HepG2 (cell line): ENCODE measurements around the gene SDK2. TPM values are rescaled to one million over a fixed set of nuclear protein-coding genes. Genes with fewer than 3 reads are reported as not detected.

Source experiments
- ATAC-seq: fragments of 200-7000 bp; cut with Tn5 transposase; 3 replicates; pipeline ENCODE4 v1.9.1; 2020; ENCODE audit warnings: mild to moderate bottlenecking, moderate library complexity
- BruUV-seq: library from RNA; stranded (reverse); fragments of 400-500 nt; replicated peaks from 2 replicates; lab custom pipeline; 2021; lab: Mats Ljungman, UMichigan
- CTCF ChIA-PET: fragments of 300-600 bp; formaldehyde crosslinking; extraction: SDS; loops from one replicate; lab custom pipeline; 2021; ENCODE audit warnings: low total read pairs, inconsistent platforms, low intra/inter-chr PET ratio; lab: Yijun Ruan, JAX
- POLR2A ChIA-PET: fragments of 350-600 bp; sonication (Branson Sonifier 250); formaldehyde crosslinking; loops from one replicate; lab custom pipeline; 2020; ENCODE audit warnings: antibody characterized with exemption, inconsistent platforms; lab: Yijun Ruan, JAX
- DNase-seq: peaks from one replicate; pipeline ENCODE4 v3.0.0-alpha.2; 2015; ENCODE audit warnings: low spot score
- FAIRE-seq: peaks from 3 replicates; lab custom pipeline; 2011; peaks lifted over from hg19 to GRCh38; lab: Jason Lieb, UNC
- H2AFZ ChIP-seq: one replicate; pipeline ENCODE4 v1.6.1; 2011; ENCODE audit warnings: low read length, inconsistent platforms
- H3K27ac ChIP-seq: fragments of 300-600 bp; 3 replicates; pipeline ENCODE4 v1.8.0; 2011; ENCODE audit warnings: mixed run types, mild to moderate bottlenecking, mixed read lengths, low read length, inconsistent platforms; ENCODE audit not compliant: insufficient read depth; ENCODE audit errors: extremely low read length
- H3K27me3 ChIP-seq, 2 experiments: fragments of 200-600 bp in 1 of 2; 2 replicates in 1 of 2; 3 replicates in 1 of 2; pipeline versions ENCODE4 v1.6.0 to v1.8.0; 2011; ENCODE audit warnings: low read length in 2 of 2, mild to moderate bottlenecking in 2 of 2, moderate library complexity in 2 of 2, inconsistent platforms in 1 of 2; ENCODE audit not compliant: insufficient read depth in 2 of 2, control insufficient read depth in 1 of 2
- H3K36me3 ChIP-seq, 2 experiments: fragments of 200-600 bp in 1 of 2; replicated peaks in 1 of 2; 2 replicates in 1 of 2; 3 replicates in 1 of 2; pipeline versions ENCODE4 v1.5.1 to v1.8.0; 2011; ENCODE audit warnings: low read length in 2 of 2, inconsistent platforms in 1 of 2; ENCODE audit not compliant: insufficient read depth in 2 of 2, control insufficient read depth in 1 of 2
- H3K4me1 ChIP-seq: 2 replicates; pipeline ENCODE4 v1.5.1; 2012; ENCODE audit warnings: low read length, inconsistent platforms; ENCODE audit not compliant: insufficient read depth
- H3K4me2 ChIP-seq: 2 replicates; pipeline ENCODE4 v1.6.0; 2011; ENCODE audit warnings: low read depth, low read length, inconsistent platforms
- H3K4me3 ChIP-seq, 3 experiments: fragments of 200-600 bp in 1 of 3; sonication (generic), shearing (Covaris generic) in 1 of 3; replicated peaks in 1 of 3; 2 replicates each; pipeline ENCODE4 v1.5.1; 2011 to 2016; ENCODE audit warnings: low read length in 3 of 3, inconsistent platforms in 2 of 3, low read depth in 2 of 3, mild to moderate bottlenecking in 2 of 3, control low read depth in 1 of 3, mixed read lengths in 1 of 3; ENCODE audit not compliant: insufficient read depth in 1 of 3
- H3K79me2 ChIP-seq: one replicate; pipeline ENCODE4 v1.6.1; 2011; ENCODE audit warnings: low read length, inconsistent platforms; ENCODE audit not compliant: insufficient read depth
- H3K9ac ChIP-seq: 2 replicates; pipeline ENCODE4 v1.6.0; 2011; ENCODE audit warnings: mild to moderate bottlenecking, low read depth, low read length, inconsistent platforms; ENCODE audit not compliant: insufficient read depth
- H3K9me3 ChIP-seq: 2 replicates; pipeline ENCODE4 v1.5.1; 2012; ENCODE audit warnings: mild to moderate bottlenecking, low read length
- H4K20me1 ChIP-seq: 2 replicates; pipeline ENCODE4 v1.6.0; 2011; ENCODE audit warnings: inconsistent platforms, mild to moderate bottlenecking, low read length, moderate library complexity; ENCODE audit not compliant: insufficient read depth
- KDM2A ChIP-seq: sonication (generic); formaldehyde crosslinking; IDR thresholded peaks from 2 replicates; pipeline ENCODE4 v1.4.0; 2020; ENCODE audit warnings: low read depth, missing genetic modification reagents, borderline replicate concordance
- MYC ChIP-seq: sonication (generic); formaldehyde crosslinking; IDR thresholded peaks from 2 replicates; pipeline ENCODE4 v1.9.0; 2021; ENCODE audit warnings: missing genetic modification reagents, borderline replicate concordance
- ZKSCAN5 ChIP-seq: sonication (generic); formaldehyde crosslinking; IDR thresholded peaks from 2 replicates; pipeline ENCODE4 v1.5.1; 2020; ENCODE audit warnings: mild to moderate bottlenecking, missing genetic modification reagents
- ZNF547 ChIP-seq: sonication (generic); formaldehyde crosslinking; IDR thresholded peaks from 2 replicates; pipeline ENCODE4 v1.5.1; 2020; ENCODE audit warnings: mild to moderate bottlenecking, missing genetic modification reagents
- WGBS: methylation state at CpG from one replicate; pipeline ENCODE4 v1.1.6; 2017; ENCODE audit warnings: low lambda C conversion rate; 5-methylcytosine and 5-hydroxymethylcytosine counted together
- in situ Hi-C: cut with HindIII; loops from 2 replicates; pipeline ENCODE4 v1.10.0; 2017; ENCODE audit warnings: low pct_unique_long_range_greater_than_20kb; ENCODE audit not compliant: extremely low pct_ligation_motif_present
- intact Hi-C: fragments of 100-400 bp; cut with micrococcal nuclease; formaldehyde crosslinking; loops from one replicate; pipeline ENCODE4 v1.10.0; 2022; ENCODE audit not compliant: unreplicated experiment
- polyA plus RNA-seq, 8 experiments: library from polyadenylated mRNA; depleted of rRNA in 3 of 8; stranded (reverse) in 7 of 8; unstranded in 1 of 8; fragments of >200 nt; fragmentation: Illumina TruSeq in 4 of 8; extraction: Trizol in 4 of 8; gene quantifications; 2 replicates each; pipeline versions ENCODE4 v1.2.1 to v1.2.3, GENCODE V29; 2011 to 2016; ENCODE audit warnings: low read depth in 4 of 8, missing spikeins in 1 of 8, mixed read lengths in 1 of 8; ENCODE audit not compliant: insufficient read depth in 1 of 8
- total RNA-seq, 5 experiments: library from RNA; depleted of rRNA; stranded (reverse); fragments of >200 nt; fragmentation: Illumina TruSeq; extraction: Trizol; gene quantifications; 2 replicates each; pipeline ENCODE4 v1.2.3, GENCODE V29; 2016; ENCODE audit warnings: low read depth in 1 of 5
- TF ChIP-seq, protein P1 (sequence below), 2 experiments: sonication (generic) in 1 of 2; formaldehyde crosslinking in 1 of 2; IDR thresholded peaks; 2 replicates each; pipeline versions ENCODE4 v1.4.0 to v1.6.1; 2018 to 2020; ENCODE audit warnings: missing genetic modification reagents in 2 of 2, borderline replicate concordance in 1 of 2, low read depth in 1 of 2, mild to moderate bottlenecking in 1 of 2, missing biosample characterization in 1 of 2
- TF ChIP-seq, protein P2 (sequence below): sonication (generic); formaldehyde crosslinking; IDR thresholded peaks from 2 replicates; pipeline ENCODE4 v1.5.1; 2020; ENCODE audit warnings: mild to moderate bottlenecking, missing genetic modification reagents, moderate library complexity
- TF ChIP-seq, protein P3 (sequence below): sonication (generic); formaldehyde crosslinking; IDR thresholded peaks from 2 replicates; pipeline ENCODE4 v1.5.1; 2020; ENCODE audit warnings: missing genetic modification reagents, mild to moderate bottlenecking, borderline replicate concordance

SDK2 gene
- total and polyA plus RNA-seq, 2 of the 13 experiments (the other 11 are each of a cell fraction or from before 2014, with no cell fraction given) = not detected

DNA sequence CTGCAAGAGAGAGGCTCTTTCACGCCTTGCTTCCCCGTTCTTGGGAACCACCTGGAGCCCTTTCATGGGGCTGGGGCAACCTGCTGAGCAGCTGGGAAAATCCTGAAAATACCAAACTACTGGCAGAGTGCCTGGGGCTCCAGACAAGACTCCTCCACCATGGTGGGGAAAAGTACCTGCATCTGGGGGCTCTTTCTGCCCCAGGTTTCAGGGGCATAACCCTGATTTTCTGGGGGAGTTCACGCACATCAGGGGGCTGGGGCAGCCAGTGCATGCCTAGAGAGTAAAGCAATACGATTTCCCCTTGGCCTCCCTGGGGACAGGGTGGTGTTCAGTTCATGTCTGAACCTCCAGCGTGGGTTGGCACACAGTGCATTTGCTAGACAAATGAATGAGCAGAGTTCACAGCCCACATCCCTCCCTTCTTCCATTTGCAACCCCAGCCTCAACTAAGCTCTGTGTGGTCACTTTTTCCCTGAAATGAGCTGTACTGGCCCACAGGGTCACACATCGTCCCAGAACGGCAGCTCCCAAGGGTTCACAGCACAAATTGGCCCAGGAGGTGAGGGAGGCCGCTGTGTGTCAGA lies 327.2 kb downstream of the SDK2 start:
- ATAC-seq = peak; percentile 47
- no peak overlapping the region for H3K9ac ChIP-seq
- no peak overlapping the region for H2AFZ ChIP-seq
- no peaks in the 10 kb centered on the region for H3K36me3 ChIP-seq
- no peak for FAIRE-seq
- 0 out of 6 replicates have a peak overlapping the region, but pooled peaks of 1 of the 3 experiments have one; percentile 4 for H3K4me3 ChIP-seq
- no TSS peak for BruUV-seq
- DNase-seq = no peak
- no peaks in the 10 kb centered on the region for H3K9me3 ChIP-seq
- peak; percentile 72; the same call in 1 of the 2 replicates for TF ChIP-seq ZKSCAN5 (CRISPR knock-in tag)
- TF ChIP-seq KDM2A = no peak
- TF ChIP-seq, protein P1, sequence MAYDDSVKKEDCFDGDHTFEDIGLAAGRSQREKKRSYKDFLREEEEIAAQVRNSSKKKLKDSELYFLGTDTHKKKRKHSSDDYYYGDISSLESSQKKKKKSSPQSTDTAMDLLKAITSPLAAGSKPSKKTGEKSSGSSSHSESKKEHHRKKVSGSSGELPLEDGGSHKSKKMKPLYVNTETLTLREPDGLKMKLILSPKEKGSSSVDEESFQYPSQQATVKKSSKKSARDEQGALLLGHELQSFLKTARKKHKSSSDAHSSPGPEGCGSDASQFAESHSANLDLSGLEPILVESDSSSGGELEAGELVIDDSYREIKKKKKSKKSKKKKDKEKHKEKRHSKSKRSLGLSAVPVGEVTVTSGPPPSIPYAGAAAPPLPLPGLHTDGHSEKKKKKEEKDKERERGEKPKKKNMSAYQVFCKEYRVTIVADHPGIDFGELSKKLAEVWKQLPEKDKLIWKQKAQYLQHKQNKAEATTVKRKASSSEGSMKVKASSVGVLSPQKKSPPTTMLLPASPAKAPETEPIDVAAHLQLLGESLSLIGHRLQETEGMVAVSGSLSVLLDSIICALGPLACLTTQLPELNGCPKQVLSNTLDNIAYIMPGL (CRISPR knock-in tag; IDR thresholded peaks at IDR 0.05; ENCODE audit: borderline replicate concordance in 1 of 2, low read depth in 1 of 2) = no peak
- TF ChIP-seq, protein P2, sequence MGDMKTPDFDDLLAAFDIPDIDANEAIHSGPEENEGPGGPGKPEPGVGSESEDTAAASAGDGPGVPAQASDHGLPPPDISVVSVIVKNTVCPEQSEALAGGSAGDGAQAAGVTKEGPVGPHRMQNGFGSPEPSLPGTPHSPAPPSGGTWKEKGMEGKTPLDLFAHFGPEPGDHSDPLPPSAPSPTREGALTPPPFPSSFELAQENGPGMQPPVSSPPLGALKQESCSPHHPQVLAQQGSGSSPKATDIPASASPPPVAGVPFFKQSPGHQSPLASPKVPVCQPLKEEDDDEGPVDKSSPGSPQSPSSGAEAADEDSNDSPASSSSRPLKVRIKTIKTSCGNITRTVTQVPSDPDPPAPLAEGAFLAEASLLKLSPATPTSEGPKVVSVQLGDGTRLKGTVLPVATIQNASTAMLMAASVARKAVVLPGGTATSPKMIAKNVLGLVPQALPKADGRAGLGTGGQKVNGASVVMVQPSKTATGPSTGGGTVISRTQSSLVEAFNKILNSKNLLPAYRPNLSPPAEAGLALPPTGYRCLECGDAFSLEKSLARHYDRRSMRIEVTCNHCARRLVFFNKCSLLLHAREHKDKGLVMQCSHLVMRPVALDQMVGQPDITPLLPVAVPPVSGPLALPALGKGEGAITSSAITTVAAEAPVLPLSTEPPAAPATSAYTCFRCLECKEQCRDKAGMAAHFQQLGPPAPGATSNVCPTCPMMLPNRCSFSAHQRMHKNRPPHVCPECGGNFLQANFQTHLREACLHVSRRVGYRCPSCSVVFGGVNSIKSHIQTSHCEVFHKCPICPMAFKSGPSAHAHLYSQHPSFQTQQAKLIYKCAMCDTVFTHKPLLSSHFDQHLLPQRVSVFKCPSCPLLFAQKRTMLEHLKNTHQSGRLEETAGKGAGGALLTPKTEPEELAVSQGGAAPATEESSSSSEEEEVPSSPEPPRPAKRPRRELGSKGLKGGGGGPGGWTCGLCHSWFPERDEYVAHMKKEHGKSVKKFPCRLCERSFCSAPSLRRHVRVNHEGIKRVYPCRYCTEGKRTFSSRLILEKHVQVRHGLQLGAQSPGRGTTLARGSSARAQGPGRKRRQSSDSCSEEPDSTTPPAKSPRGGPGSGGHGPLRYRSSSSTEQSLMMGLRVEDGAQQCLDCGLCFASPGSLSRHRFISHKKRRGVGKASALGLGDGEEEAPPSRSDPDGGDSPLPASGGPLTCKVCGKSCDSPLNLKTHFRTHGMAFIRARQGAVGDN (CRISPR knock-in tag) = peak; percentile 15; the same call in 1 of the 2 replicates
- TF ChIP-seq, protein P3, sequence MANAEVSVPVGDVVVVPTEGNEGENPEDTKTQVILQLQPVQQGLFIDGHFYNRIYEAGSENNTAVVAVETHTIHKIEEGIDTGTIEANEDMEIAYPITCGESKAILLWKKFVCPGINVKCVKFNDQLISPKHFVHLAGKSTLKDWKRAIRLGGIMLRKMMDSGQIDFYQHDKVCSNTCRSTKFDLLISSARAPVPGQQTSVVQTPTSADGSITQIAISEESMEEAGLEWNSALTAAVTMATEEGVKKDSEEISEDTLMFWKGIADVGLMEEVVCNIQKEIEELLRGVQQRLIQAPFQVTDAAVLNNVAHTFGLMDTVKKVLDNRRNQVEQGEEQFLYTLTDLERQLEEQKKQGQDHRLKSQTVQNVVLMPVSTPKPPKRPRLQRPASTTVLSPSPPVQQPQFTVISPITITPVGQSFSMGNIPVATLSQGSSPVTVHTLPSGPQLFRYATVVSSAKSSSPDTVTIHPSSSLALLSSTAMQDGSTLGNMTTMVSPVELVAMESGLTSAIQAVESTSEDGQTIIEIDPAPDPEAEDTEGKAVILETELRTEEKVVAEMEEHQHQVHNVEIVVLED (CRISPR knock-in tag) = no peak
- peak; percentile 20; the same call in 1 of the 2 replicates for TF ChIP-seq MYC
- TF ChIP-seq ZNF547 (CRISPR knock-in tag) = peak; percentile 34; the same call in 1 of the 2 replicates
- H3K27me3 ChIP-seq = peaks cover 8 to 36% of the 10 kb centered on the region in 2 experiments
- intact Hi-C loops (no loop called here), in situ Hi-C loops (no loop called here)
- H3K4me2 ChIP-seq = peak overlapping the region; percentile 42; the same call in 1 of the 2 replicates
- H4K20me1 ChIP-seq = no peaks in the 10 kb centered on the region
- CTCF ChIA-PET = no interaction called here
- peaks cover 47% of the 10 kb centered on the region for H3K4me1 ChIP-seq
- no peak overlapping the region for H3K27ac ChIP-seq
- WGBS = 8% methylated on average over 8 of the region's 8 CpGs
- POLR2A ChIA-PET = no interaction called here
- no peaks in the 10 kb centered on the region for H3K79me2 ChIP-seq
